Stimulated activated effector memory CD8-positive, alpha-beta T cell treated with anti-CD3 and anti-CD28 coated beads, Interleukin-12 subunit alpha, Interleukin-12 subunit beta, amount 100 ng/mL, for 72 hours (primary cell): ENCODE measurements around the gene SLC12A2.

ENCODE experiments used
- ATAC-seq: fragments of 150-1000 bp; cut with Tn5 transposase; 2 replicates; pipeline ENCODE4 v1.10.0; 2021
- DNase-seq, 2 donors: peaks; one replicate each; pipeline ENCODE4 v3.0.0; 2021 to 2022; ENCODE audit warnings: low spot score in 2 of 2
- H3K27ac Mint-ChIP-seq: one replicate; pipeline ENCODE4 v1.8.0; 2022; ENCODE audit warnings: mild to moderate bottlenecking, mixed read lengths
- H3K36me3 Mint-ChIP-seq: one replicate; pipeline ENCODE4 v1.8.0; 2022; ENCODE audit warnings: mild to moderate bottlenecking, mixed read lengths
- H3K4me1 Mint-ChIP-seq: one replicate; pipeline ENCODE4 v1.8.0; 2022; ENCODE audit warnings: mixed read lengths
- H3K4me3 Mint-ChIP-seq: one replicate; pipeline ENCODE4 v1.8.0; 2022; ENCODE audit warnings: mild to moderate bottlenecking, mixed read lengths
- H3K9me3 Mint-ChIP-seq: one replicate; pipeline ENCODE4 v1.8.0; 2022; ENCODE audit warnings: mixed read lengths

SLC12A2 gene

DNA sequence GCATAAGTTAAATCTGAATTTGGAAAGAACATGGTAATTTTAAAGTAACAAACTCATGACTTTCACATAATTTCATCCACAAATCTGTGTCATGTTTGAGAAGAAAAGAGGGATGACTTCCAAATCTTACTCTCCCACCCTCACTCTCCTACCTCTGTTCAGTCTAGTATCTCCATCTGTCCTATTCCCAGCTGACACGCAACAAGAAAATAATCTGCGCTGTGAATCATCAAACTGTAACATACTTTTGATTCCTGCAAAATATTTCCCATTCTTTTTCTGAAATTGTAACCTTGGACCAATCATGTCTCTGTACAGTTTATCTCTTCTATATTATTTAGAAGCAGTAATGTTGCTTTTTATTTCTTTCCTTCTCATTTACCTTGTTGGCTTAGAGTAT lies 91.4 kb downstream of the SLC12A2 start:
- peaks cover 38% of the 10 kb centered on the region for H3K36me3 Mint-ChIP-seq
- H3K9me3 Mint-ChIP-seq, result no peaks in the 10 kb centered on the region
- H3K4me3 Mint-ChIP-seq, result no peak overlapping the region
- DNase-seq (no peak), ATAC-seq (no peak)
- H3K4me1 Mint-ChIP-seq, result no peaks in the 10 kb centered on the region
- no peak overlapping the region for H3K27ac Mint-ChIP-seq

DNA sequence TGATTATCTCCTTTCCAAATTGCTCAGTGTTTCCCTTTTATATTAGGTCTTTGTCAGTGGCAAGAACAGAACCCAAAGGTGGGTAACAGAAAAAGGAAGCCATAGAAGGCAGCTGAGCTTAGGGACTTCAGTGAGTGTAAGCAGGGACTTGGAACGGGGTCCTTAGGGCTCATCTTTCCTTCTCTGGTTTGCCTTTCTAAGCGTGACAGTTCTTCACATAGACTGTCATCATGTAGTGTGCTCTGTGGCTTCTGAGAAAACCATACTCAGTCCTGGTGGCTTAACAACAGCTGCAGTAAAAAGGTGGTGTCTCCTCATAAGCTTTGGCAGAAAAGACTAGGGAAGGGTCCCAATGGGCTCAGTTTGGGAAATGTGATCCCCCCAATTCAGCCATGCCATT lies 108.8 kb downstream of the SLC12A2 start:
- Mint-ChIP-seq H3K4me1 (peaks cover 4% of the 10 kb centered on the region), H3K9me3 (no peaks in the 10 kb centered on the region), H3K36me3 (peaks cover 18% of the 10 kb centered on the region), H3K4me3 (no peak overlapping the region), H3K27ac (no peak overlapping the region)
- DNase-seq (no peak), ATAC-seq (no peak)

DNA sequence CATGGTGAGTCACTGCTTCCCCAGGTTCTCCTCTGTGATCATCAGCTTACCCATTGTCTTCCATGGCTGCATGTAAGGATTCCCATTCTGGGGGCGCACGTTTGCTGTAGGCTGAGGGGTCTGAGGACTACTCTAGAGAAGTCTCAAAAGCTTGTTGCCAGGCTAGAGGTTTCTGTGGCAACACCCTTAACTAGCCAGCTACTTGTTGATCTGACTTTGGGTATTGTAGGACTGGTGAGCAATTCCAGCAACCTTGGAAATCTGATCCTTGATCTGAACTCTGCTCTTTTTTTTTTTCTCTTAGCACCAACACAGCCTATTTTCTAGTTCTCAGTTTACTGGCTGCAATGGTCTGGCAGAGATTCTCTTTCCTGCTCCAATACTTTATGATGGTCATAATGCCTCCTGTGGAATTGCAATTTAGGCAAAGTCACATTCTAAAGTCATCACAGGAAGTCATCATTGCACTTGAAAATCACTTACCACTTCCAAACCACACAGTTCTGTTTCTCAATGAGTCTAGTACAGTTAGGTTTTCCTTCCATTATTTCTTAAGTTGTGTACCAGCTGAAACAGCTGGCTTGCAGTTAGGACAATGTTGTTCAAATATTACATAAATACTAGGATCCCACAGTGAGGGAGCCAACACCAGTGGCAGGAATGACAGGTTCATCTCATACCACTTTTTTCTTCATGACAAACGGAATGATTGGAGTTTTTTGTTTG lies 110.3 kb downstream of the SLC12A2 start:
- DNase-seq (no peak), ATAC-seq (no peak)
- H3K27ac Mint-ChIP-seq, result no peak overlapping the region
- peaks cover 18% of the 10 kb centered on the region for H3K4me1 Mint-ChIP-seq
- no peaks in the 10 kb centered on the region for H3K9me3 Mint-ChIP-seq
- H3K4me3 Mint-ChIP-seq, result no peak overlapping the region
- peaks cover 3% of the 10 kb centered on the region for H3K36me3 Mint-ChIP-seq

DNA sequence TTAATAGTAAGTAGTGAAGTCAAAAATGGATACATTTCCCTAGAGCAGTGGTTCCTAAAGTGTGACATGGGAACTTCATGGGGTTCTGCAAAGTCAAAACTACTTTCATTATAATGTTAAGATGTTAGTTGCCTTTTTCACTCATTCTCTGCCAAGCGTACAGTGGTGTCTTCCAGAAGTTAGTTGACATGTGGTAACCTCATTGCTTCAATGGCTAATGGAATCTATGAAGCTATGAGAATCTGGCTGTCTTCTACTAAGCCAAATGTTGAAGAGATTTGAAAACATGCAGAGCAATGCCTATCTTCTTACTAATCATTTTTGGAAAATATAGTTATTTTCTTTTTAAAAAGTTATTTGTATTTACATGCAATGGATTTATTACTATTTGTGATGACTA lies 111.8 kb downstream of the SLC12A2 start:
- H3K4me3 Mint-ChIP-seq, result no peak overlapping the region

DNA sequence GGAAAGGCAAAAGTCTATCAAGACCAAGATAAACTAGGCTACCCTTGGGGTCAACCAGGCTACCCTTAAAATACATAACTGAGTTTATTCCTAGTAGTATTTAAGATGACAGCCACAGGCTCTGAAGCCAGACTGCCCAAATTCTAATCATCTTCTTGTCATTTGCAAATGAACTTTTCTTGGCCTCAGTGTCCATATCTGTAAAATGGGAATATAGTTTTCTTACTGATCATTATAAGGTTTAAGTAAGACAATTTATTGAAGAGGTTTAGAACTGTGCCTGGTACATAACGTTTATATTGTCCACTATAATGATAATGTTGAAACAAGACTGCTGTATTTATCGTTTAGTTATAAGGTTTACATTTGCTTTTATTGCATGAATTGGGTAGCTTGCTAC lies 112.5 kb downstream of the SLC12A2 start:
- Mint-ChIP-seq H3K27ac (no peak overlapping the region), H3K9me3 (no peaks in the 10 kb centered on the region), H3K36me3 (no peaks in the 10 kb centered on the region), H3K4me1 (peaks cover 22% of the 10 kb centered on the region), H3K4me3 (no peak overlapping the region)
- no peak for DNase-seq
- ATAC-seq, result no peak

More for the DNA sequence above, 111.8 kb downstream of the SLC12A2 start:
- ATAC-seq (no peak), DNase-seq (no peak)
- Mint-ChIP-seq H3K4me1 (peaks cover 22% of the 10 kb centered on the region), H3K27ac (no peak overlapping the region), H3K9me3 (no peaks in the 10 kb centered on the region), H3K36me3 (no peaks in the 10 kb centered on the region)

DNA sequence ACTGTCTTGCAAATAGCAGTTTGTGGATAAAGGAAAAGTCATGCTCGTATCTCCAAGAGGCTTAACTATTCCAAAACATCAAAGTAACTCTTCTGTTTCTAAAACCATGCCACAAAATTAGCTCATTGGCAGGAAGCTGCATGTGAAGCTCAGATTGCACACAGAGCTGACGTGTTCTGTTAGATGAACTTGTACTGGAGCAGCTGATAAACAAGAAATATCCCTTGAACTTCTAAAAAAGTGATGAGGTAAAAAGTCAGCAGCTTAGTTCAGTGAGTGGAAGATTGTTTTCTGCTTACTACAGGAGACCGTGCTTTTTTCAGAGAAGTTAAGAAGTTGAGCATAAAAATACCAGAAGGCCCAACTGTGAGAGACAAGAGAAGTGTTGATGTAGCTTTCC lies 113.2 kb downstream of the SLC12A2 start:
- DNase-seq, result no peak
- Mint-ChIP-seq H3K36me3 (no peaks in the 10 kb centered on the region), H3K27ac (no peak overlapping the region)

DNA sequence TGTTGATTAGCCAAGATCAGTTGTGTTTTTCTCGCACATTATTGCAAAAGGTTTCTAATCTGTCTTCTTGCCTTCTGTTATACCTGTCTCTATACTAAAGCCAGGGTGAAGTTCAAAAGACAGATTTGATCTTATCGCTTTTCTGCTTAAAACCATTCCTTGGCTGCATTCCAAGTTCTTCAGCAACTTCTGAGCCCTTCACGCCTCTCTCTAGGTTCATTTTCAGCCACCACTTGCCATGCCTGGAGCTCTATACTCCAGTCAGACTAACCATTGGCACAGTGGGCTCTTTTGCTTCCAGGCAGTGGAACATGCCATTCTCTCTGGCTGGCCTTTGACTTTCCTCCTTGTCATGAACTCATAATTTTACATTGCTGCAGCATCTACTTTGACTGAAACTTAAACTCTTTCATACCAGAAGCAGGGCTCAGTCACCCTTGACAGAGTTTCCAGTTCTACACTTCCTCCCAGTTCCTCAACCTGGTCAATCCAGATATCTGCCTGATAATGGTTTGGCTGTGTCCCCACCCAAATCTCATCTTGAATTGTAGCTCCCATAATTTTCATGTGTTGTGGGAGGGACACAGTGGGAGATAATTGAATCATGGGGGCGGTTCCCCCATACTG lies 114.4 kb downstream of the SLC12A2 start:
- DNase-seq (no peak), ATAC-seq (no peak)
- H3K4me3 Mint-ChIP-seq, result no peak overlapping the region
- H3K27ac Mint-ChIP-seq, result no peak overlapping the region
- no peaks in the 10 kb centered on the region for H3K36me3 Mint-ChIP-seq
- no peaks in the 10 kb centered on the region for H3K9me3 Mint-ChIP-seq
- H3K4me1 Mint-ChIP-seq, result peaks cover 28% of the 10 kb centered on the region

More for the DNA sequence above, 113.2 kb downstream of the SLC12A2 start:
- peaks cover 28% of the 10 kb centered on the region for H3K4me1 Mint-ChIP-seq
- H3K4me3 Mint-ChIP-seq, result no peak overlapping the region
- ATAC-seq, result no peak
- H3K9me3 Mint-ChIP-seq, result no peaks in the 10 kb centered on the region

DNA sequence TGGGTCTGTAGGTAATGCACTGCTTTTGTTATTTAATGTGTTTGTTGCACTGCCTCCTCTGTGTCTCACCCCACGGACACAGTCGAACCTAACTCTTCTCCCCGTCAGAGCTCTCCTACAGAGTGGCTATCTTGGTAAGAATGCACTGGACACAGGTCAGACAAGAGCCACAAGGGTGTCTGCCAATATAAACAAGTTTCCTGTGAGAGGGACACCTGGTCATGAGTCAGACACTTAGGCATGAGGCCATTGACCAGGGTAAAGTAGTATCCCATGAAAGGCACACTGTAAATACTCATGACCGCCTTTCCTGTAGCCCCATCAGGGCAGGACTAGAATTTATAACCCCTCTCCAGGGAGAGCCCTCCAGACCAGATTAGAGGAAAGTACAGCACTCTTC lies 115.5 kb downstream of the SLC12A2 start:
- H3K4me3 Mint-ChIP-seq, result no peak overlapping the region
- no peaks in the 10 kb centered on the region for H3K9me3 Mint-ChIP-seq
- ATAC-seq (no peak), DNase-seq (no peak)
- H3K4me1 Mint-ChIP-seq, result peaks cover 28% of the 10 kb centered on the region
- H3K27ac Mint-ChIP-seq, result no peak overlapping the region
- H3K36me3 Mint-ChIP-seq, result no peaks in the 10 kb centered on the region

DNA sequence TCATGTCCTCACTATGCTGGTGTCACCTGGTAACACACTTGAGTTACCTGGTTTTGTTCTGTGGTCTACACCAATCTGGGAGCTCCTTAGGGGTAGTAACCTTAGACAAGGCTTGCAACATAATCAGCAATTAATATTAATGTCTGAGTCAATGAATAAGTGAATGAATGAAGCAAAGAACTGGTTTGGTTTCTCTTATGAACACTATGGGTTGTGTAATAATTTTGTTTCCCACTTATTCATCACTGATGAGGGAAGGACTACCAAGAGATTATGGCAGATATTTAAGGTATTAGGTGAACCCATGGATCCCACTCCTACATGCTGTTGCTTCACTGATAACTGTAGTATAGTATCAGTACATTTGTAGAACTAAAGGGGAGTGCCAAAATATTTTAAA lies 116.0 kb downstream of the SLC12A2 start:
- Mint-ChIP-seq H3K9me3 (no peaks in the 10 kb centered on the region), H3K27ac (no peak overlapping the region), H3K4me3 (no peak overlapping the region), H3K36me3 (no peaks in the 10 kb centered on the region), H3K4me1 (peaks cover 28% of the 10 kb centered on the region)
- DNase-seq (no peak), ATAC-seq (no peak)

DNA sequence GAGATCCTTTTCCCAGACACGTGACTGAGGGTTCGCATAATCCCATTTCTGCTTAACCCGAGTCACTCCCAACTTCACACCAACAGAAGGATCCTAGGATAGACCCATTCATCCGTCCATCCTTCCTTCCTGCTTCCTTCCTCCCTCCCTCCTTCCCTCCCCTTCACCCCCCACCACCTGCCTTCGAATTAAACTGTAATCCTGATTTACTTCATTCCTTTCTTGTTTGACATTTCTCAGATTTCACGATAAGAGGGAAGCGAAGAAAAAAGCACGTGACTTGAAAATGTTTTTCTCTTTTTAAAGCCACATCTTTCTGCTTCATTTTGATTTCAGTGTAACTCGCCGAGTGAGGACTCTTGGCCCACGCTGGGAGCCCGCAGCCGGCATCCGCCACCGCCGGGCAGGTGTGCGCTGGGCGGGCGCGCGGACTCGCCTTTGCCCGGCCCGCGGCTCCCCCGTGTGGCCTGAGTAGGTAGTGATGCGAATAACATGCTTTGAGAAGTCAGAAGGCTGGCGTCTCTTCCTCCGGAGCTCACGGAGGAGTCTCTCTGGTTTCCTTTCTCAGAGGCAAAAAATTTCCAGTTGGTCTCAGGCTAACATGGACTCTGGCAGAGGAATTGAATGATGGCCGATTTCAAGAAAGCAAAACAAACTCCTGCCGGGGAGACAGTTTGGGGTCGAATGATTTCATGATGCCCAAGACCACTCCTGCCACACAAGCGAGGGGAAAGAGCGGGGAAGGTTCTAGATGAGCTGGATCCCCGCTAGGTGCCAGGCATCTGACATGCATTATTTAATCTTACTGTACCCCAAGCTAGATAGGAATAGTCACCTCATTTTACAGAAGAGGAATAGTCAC lies 117.7 kb downstream of the SLC12A2 start:
- no peaks in the 10 kb centered on the region for H3K36me3 Mint-ChIP-seq
- H3K4me1 Mint-ChIP-seq, result peaks cover 28% of the 10 kb centered on the region
- no peak overlapping the region for H3K4me3 Mint-ChIP-seq
- ATAC-seq (peak; percentile 91), DNase-seq (peak; percentile 84 to 91)
- no peak overlapping the region for H3K27ac Mint-ChIP-seq
- no peaks in the 10 kb centered on the region for H3K9me3 Mint-ChIP-seq

DNA sequence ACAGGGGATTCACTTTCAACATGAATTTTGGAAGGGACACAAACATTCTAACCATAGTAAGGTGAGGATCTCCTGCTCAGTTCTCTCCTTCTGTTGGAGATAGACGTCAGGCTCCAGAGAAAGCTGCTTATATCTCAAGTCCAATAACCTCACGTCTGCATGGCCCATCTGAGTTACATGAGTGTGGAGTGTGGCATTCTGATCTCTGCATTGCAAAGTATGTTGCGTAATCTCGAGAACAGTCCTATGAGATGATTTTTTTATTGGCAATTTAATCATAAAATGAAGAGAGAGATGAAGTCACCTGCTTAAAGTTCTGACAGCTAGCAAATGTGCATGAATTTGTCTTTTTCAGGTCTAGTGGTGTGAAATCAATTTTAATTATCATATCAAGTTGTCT lies 118.8 kb downstream of the SLC12A2 start:
- Mint-ChIP-seq H3K4me3 (no peak overlapping the region), H3K9me3 (no peaks in the 10 kb centered on the region), H3K4me1 (peaks cover 24% of the 10 kb centered on the region), H3K36me3 (no peaks in the 10 kb centered on the region), H3K27ac (no peak overlapping the region)
- DNase-seq (no peak), ATAC-seq (no peak)

DNA sequence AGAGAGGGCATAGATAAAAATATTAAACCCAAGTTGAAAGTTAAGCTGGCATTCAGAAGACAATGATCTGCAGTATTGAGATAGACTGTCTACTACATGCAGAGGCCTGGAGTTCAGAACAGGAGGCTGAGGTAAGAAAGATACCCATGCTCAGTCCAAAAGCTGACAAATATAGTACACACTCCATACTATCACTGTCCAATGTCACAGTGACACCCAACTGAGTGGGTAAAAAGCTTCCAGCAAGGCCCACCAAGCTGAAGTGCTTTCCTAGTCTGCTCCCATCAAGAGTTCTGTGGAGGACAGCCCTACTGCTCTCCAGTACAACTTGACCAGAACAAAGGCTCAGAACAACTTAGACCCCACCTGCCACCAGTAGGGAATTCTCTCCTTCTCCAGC lies 124.9 kb downstream of the SLC12A2 start:
- H3K36me3 Mint-ChIP-seq, result no peaks in the 10 kb centered on the region
- DNase-seq (no peak), ATAC-seq (no peak)
- no peaks in the 10 kb centered on the region for H3K4me1 Mint-ChIP-seq
- no peak overlapping the region for H3K4me3 Mint-ChIP-seq
- no peak overlapping the region for H3K27ac Mint-ChIP-seq
- H3K9me3 Mint-ChIP-seq, result no peaks in the 10 kb centered on the region

DNA sequence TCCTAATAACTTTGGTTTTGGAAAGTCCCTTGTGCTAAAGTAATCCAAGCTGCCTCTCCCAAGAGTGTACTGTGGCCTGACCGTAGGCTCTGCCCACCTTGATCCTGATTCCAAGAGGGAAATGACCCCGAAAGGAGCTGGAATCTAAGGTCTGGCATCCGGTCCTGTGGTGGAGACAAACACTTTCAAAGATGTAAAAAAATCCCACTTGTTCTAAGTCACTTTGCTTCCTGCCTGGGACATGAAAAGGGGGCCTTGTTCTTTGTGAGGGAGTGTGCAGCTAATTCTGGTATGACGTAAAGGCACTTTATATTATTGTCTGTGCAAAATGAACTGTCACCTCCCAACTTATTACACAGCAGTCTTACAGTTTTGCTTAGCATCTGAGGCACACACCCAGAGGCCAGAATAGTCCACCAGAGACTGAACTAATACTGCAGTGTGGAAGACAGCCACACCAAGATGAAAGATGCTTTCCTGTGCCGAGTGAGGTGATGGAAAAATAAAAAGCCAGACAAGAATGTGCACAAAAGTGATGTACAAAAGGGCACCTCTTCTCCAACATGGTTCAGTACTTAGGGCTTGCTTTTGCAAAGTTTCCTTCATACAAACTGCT lies 128.7 kb downstream of the SLC12A2 start:
- Mint-ChIP-seq H3K36me3 (no peaks in the 10 kb centered on the region), H3K9me3 (no peaks in the 10 kb centered on the region)

DNA sequence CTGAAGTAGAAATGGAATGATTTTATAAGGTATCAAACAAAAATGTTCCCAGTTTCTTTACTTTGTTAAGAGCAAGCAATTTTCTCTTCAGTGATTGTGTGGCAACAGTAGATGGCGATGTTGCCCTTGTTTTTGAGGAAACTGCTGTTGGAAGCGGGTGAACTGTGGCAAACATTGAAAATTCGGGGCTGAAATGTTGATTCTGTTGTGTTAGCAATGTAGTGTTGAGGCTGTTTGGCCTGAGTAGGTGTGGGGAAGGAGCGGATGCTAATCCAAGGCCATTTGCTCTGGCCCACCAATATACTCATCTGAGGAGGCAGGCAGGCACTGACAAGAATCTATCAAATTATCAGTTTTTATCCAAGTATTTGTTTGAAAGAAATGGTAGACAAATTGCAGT lies 129.8 kb downstream of the SLC12A2 start:
- no peak for ATAC-seq
- Mint-ChIP-seq H3K36me3 (no peaks in the 10 kb centered on the region), H3K9me3 (no peaks in the 10 kb centered on the region), H3K4me3 (no peak overlapping the region), H3K27ac (no peak overlapping the region), H3K4me1 (no peaks in the 10 kb centered on the region)
- no peak for DNase-seq

More for the DNA sequence above, 128.7 kb downstream of the SLC12A2 start:
- Mint-ChIP-seq H3K4me3 (no peak overlapping the region), H3K4me1 (no peaks in the 10 kb centered on the region), H3K27ac (no peak overlapping the region)
- no peak for DNase-seq
- no peak for ATAC-seq

DNA sequence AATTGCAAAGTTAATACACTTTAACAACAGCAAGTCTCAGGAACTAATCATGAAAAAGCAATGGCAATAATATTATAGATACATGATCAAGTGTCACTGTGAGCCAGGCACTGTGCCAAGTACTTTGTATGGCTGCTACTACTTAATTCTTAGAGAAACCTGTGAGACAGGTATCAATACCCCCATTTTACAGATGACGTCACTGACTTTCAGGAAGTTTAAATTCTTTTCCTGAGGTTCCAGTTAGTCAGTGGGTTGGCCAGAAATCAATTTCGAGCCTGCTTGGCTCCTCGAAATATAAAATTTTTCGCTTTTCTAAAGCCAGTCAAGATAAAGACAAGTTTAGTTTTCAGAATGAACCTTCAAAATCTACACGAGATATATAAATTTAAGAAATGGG lies 130.3 kb downstream of the SLC12A2 start:
- H3K36me3 Mint-ChIP-seq, result no peaks in the 10 kb centered on the region
- H3K4me3 Mint-ChIP-seq, result no peak overlapping the region
- DNase-seq (no peak), ATAC-seq (no peak)
- H3K9me3 Mint-ChIP-seq, result no peaks in the 10 kb centered on the region
- H3K4me1 Mint-ChIP-seq, result no peaks in the 10 kb centered on the region
- no peak overlapping the region for H3K27ac Mint-ChIP-seq
